Mucosa of descending colon (tissue), 3 donors: ENCODE measurements around the gene KASH5. TPM values are rescaled to one million over a fixed set of nuclear protein-coding genes. Genes with fewer than 3 reads are reported as not detected.

Experiments used
- ATAC-seq: fragments of 200-7000 bp; cut with Tn5 transposase; one replicate; pipeline ENCODE4 v1.9.1; 2020; ENCODE audit warnings: mild to moderate bottlenecking, moderate library complexity
- DNase-seq, 3 donors: peaks; one replicate each; pipeline ENCODE4 v3.0.0-alpha.2; 2020
- H3K36me3 ChIP-seq: fragments of 200-600 bp; one replicate; pipeline ENCODE4 v1.8.0; 2021; ENCODE audit warnings: low read depth, mild to moderate bottlenecking
- H3K4me1 ChIP-seq: fragments of 200-600 bp; one replicate; pipeline ENCODE4 v1.8.0; 2021; ENCODE audit warnings: low read depth, mild to moderate bottlenecking
- H3K4me3 ChIP-seq: fragments of 200-600 bp; one replicate; pipeline ENCODE4 v1.8.0; 2021; ENCODE audit warnings: mild to moderate bottlenecking
- H3K9me3 ChIP-seq: fragments of 200-600 bp; one replicate; pipeline ENCODE4 v1.8.0; 2021; ENCODE audit warnings: mild to moderate bottlenecking
- CTCF ChIP-seq: fragments of 200-600 bp; IDR thresholded peaks from one replicate; pipeline ENCODE4 v1.8.0; 2022; ENCODE audit warnings: antibody characterized with exemption, mild to moderate bottlenecking
- intact Hi-C, 2 donors: fragments of 100-400 bp; cut with DNase I in 1 of 2; cut with micrococcal nuclease in 1 of 2; formaldehyde crosslinking; loops; one replicate each; pipeline versions ENCODE4 v1.11.0 to v1.11.1; 2022; cut with DNase I, micrococcal nuclease
- total RNA-seq, 3 donors: library from RNA; stranded (reverse); fragmentation: NEBNext Ultra II Directional in 2 of 3; extraction: Animal tissue kit (Norgen Biotek cat#: 25700) in 2 of 3; gene quantifications; one replicate each; pipeline versions ENCODE4 v1.2.1 to v1.2.4, GENCODE V29; 2021 to 2023
- donor health status: DM: no; HTN: no; CAD: no; lungs with moderate emphysema.
- donor health status: DM: no; HTN: no; CAD: no.
- donor health status: DM: no; HTN: yes; CAD: no.

KASH5 gene
- total RNA-seq, 3 donors from 2014 or later, result not detected

- ATAC-seq, result no peak
- peaks cover 5% of the 10 kb centered on the region for H3K36me3 ChIP-seq
- intact Hi-C loops, result no loop called here
- no peak for DNase-seq
- no peaks in the 10 kb centered on the region for H3K9me3 ChIP-seq
- peaks cover 13% of the 10 kb centered on the region for H3K4me1 ChIP-seq
- no peak for TF ChIP-seq CTCF
- no peak overlapping the region for H3K4me3 ChIP-seq
These were observed 62.4 kb downstream of the KASH5 start for GRCh38 chr19:49450405-49450804.

- intact Hi-C loops, result no loop called here
- H3K36me3 ChIP-seq, result peaks cover 5% of the 10 kb centered on the region
- H3K4me1 ChIP-seq, result peaks cover 13% of the 10 kb centered on the region
- TF ChIP-seq CTCF, result peak; percentile 21
- ATAC-seq, result peak; percentile 83
- no peaks in the 10 kb centered on the region for H3K9me3 ChIP-seq
- peak; percentile 94 to 99 (median 97) for DNase-seq
- peak within 1 kb of the TSS; percentile 65 for H3K4me3 ChIP-seq
These were observed 63.6 kb downstream of the KASH5 start, which contains the start of gene PIH1D1 for GRCh38 chr19:49451430-49452181. Gene PIH1D1, minus strand, starts transcription at chr19:49451814. Its CDS starts 240 bp downstream, at chr19:49451574.

GRCh38 chr19:49453013-49453756, 65.1 kb downstream of the KASH5 start, which contains the start of gene ALDH16A1:
Gene ALDH16A1, plus strand, starts transcription at chr19:49453225. Its CDS starts 107 bp downstream, at chr19:49453332.
- intact Hi-C loops, result no loop called here
- peaks cover 5% of the 10 kb centered on the region for H3K36me3 ChIP-seq
- H3K9me3 ChIP-seq, result no peaks in the 10 kb centered on the region
- H3K4me1 ChIP-seq, result peaks cover 18% of the 10 kb centered on the region
- H3K4me3 ChIP-seq, result peak within 1 kb of the TSS; percentile 36
- no peak for TF ChIP-seq CTCF
- DNase-seq (peak; percentile 98 to 99 (median 99)), ATAC-seq (peak; percentile 90)

- Histone ChIP-seq H3K4me3 (peak overlapping the region; percentile 36), H3K36me3 (peaks cover 5% of the 10 kb centered on the region), H3K4me1 (peaks cover 18% of the 10 kb centered on the region), H3K9me3 (no peaks in the 10 kb centered on the region)
- no peak for ATAC-seq
- DNase-seq, result no peak
- no peak for TF ChIP-seq CTCF
- intact Hi-C loops, result no loop called here
These were observed 65.8 kb downstream of the KASH5 start for GRCh38 chr19:49453757-49454240.

GRCh38 chr19:49455773-49456172, 67.7 kb downstream of the KASH5 start:
- TF ChIP-seq CTCF, result no peak
- Histone ChIP-seq H3K4me1 (peaks cover 15% of the 10 kb centered on the region), H3K4me3 (no peak overlapping the region), H3K36me3 (peaks cover 5% of the 10 kb centered on the region), H3K9me3 (no peaks in the 10 kb centered on the region)
- intact Hi-C loops, result no loop called here
- ATAC-seq (no peak), DNase-seq (no peak)
